GM19351 (cell line): ENCODE measurements around the gene PDSS2.

ENCODE experiments used
- ATAC-seq: cut with Tn5 transposase; IDR thresholded peaks from one replicate; pipeline ENCODE4 v1.9.1; 2021; ENCODE audit warnings: mild to moderate bottlenecking, moderate library complexity; ENCODE audit not compliant: unreplicated experiment

Gene PDSS2

DNA sequence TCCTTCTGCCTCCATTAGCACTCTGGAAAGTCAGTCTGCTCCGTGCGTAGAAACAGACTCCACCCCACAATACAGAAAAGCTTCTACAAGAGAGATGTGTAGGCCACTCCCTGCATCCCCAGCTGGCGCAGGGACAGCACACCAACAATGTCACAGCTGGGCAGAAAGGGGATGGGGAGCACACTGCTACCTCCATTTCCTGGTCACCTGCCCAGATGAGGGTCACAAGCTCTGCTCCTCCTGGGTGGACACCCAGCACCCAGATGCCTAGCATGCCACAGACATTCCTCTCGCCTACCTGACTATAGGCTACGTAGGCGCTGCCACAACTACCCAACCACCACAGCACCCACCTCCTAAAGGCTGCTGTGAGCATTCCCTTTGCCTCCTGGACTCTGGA is 356.3 kb downstream of the PDSS2 start:
- no peak for ATAC-seq
